Endothelial cell of umbilical vein (primary cell): ENCODE data around the gene TNFRSF4. TPM values are rescaled to one million over a fixed set of nuclear protein-coding genes. Genes with fewer than 3 reads are reported as not detected.

ENCODE experiments used
- BruUV-seq: library from RNA; stranded (reverse); fragments of 400-500 nt; replicated peaks from 2 replicates; lab custom pipeline; 2021; lab: Mats Ljungman, UMichigan
- CTCF ChIA-PET: fragments of 300-600, 350-600 bp; sonication (Branson Sonifier 250); formaldehyde crosslinking; loops from one replicate; lab custom pipeline; 2021; ENCODE audit warnings: antibody characterized with exemption, inconsistent platforms; lab: Charles Lee
- POLR2A ChIA-PET: fragments of 300-600, 350-600 bp; sonication (Branson Sonifier 250); formaldehyde crosslinking; loops from one replicate; lab custom pipeline; 2021; ENCODE audit warnings: antibody characterized with exemption, inconsistent platforms; lab: Charles Lee
- DNase-seq: peaks from one replicate; pipeline ENCODE4 v3.0.0-alpha.2; 2011; ENCODE audit warnings: low read depth, low spot score
- FAIRE-seq: peaks from 2 replicates; lab custom pipeline; 2011; peaks lifted over from hg19 to GRCh38; lab: Jason Lieb, UNC
- H2AFZ ChIP-seq: 2 replicates; pipeline ENCODE4 v1.6.0; 2012; ENCODE audit warnings: low read depth, low read length, control low read depth, inconsistent platforms
- H3K27ac ChIP-seq: 2 replicates; pipeline ENCODE4 v1.5.1; 2011; ENCODE audit warnings: low read depth, mild to moderate bottlenecking, control low read depth, low read length, moderate library complexity; ENCODE audit not compliant: insufficient read depth
- H3K27me3 ChIP-seq, 2 experiments: 2 replicates each; pipeline versions ENCODE4 v1.6.0 to v1.6.1; 2011; ENCODE audit warnings: low read length in 2 of 2, mixed read lengths in 1 of 2; ENCODE audit not compliant: control insufficient read depth in 2 of 2, insufficient read depth in 2 of 2
- H3K36me3 ChIP-seq, 2 experiments: 2 replicates in 1 of 2; 3 replicates in 1 of 2; pipeline ENCODE4 v1.5.1; 2011; ENCODE audit warnings: low read length in 2 of 2, mild to moderate bottlenecking in 1 of 2, moderate library complexity in 1 of 2; ENCODE audit not compliant: control insufficient read depth in 2 of 2, insufficient read depth in 2 of 2; ENCODE audit errors: extremely low read depth in 1 of 2
- H3K4me1 ChIP-seq: 3 replicates; pipeline ENCODE4 v1.5.1; 2011; ENCODE audit warnings: mild to moderate bottlenecking, low read length; ENCODE audit not compliant: control insufficient read depth, insufficient read depth; ENCODE audit errors: extremely low read depth
- H3K4me2 ChIP-seq: 2 replicates; pipeline ENCODE4 v1.6.1; 2011; ENCODE audit warnings: low read length, control low read depth, mixed read lengths; ENCODE audit not compliant: insufficient read depth
- H3K4me3 ChIP-seq, 3 experiments: fragments of 200-600 bp in 1 of 3; sonication (generic), shearing (Covaris generic) in 1 of 3; replicated peaks in 1 of 3; 2 replicates each; pipeline ENCODE4 v1.5.1; 2011 to 2016; ENCODE audit warnings: control low read depth in 3 of 3, low read length in 3 of 3, mild to moderate bottlenecking in 2 of 3, inconsistent platforms in 1 of 3, low read depth in 1 of 3, moderate library complexity in 1 of 3; ENCODE audit not compliant: insufficient read depth in 1 of 3
- H3K79me2 ChIP-seq: 2 replicates; pipeline ENCODE4 v1.6.0; 2012; ENCODE audit warnings: low read length, inconsistent platforms; ENCODE audit not compliant: control insufficient read depth, insufficient read depth
- H3K9ac ChIP-seq: replicated peaks from 2 replicates; pipeline ENCODE3; 2011; ENCODE audit warnings: low read length, control low read depth; ENCODE audit not compliant: insufficient read depth; ENCODE audit errors: extremely low read depth
- H3K9me1 ChIP-seq: replicated peaks from 3 replicates; pipeline ENCODE4 v1.6.0; 2011; ENCODE audit warnings: mild to moderate bottlenecking, low read length; ENCODE audit not compliant: control insufficient read depth, insufficient read depth; ENCODE audit errors: extremely low read depth
- H3K9me3 ChIP-seq: replicated peaks from 2 replicates; pipeline ENCODE4 v1.5.1; 2012; ENCODE audit warnings: low read length, inconsistent platforms; ENCODE audit not compliant: control insufficient read depth, insufficient read depth
- H4K20me1 ChIP-seq: replicated peaks from 2 replicates; pipeline ENCODE3; 2011; ENCODE audit warnings: mild to moderate bottlenecking, low read length; ENCODE audit not compliant: control insufficient read depth, insufficient read depth; ENCODE audit errors: extremely low read depth
- EZH2 ChIP-seq: IDR thresholded peaks from 2 replicates; pipeline ENCODE4 v1.6.1; 2012; ENCODE audit warnings: borderline replicate concordance, low read depth, mild to moderate bottlenecking, moderate library complexity, low read length, inconsistent platforms; ENCODE audit not compliant: severe bottlenecking
- JUN ChIP-seq: IDR thresholded peaks from 2 replicates; pipeline ENCODE4 v1.6.1; 2011; ENCODE audit warnings: borderline replicate concordance, low read depth; ENCODE audit not compliant: insufficient read length, insufficient read depth
- MYC ChIP-seq: IDR thresholded peaks from one replicate; pipeline ENCODE4 v1.6.1; 2011; ENCODE audit warnings: mild to moderate bottlenecking, low read depth, low read length
- dilution Hi-C: fragments of 300-500 bp; cut with MboI; formaldehyde crosslinking; loops from one replicate; pipeline ENCODE4 v1.15.0; 2019; ENCODE audit warnings: low sequenced_read_pairs; ENCODE audit not compliant: extremely low pct_ligation_motif_present
- intact Hi-C: fragments of 100-400 bp; cut with micrococcal nuclease; formaldehyde crosslinking; loops from one replicate; pipeline ENCODE4 v1.10.0; 2022
- polyA plus RNA-seq, 4 experiments: library from polyadenylated mRNA; depleted of rRNA in 3 of 4; stranded (reverse) in 3 of 4; unstranded in 1 of 4; fragments of >200 nt; gene quantifications; 2 replicates each; pipeline versions ENCODE4 v1.2.1 to v1.2.3, GENCODE V29; 2011 to 2012; ENCODE audit warnings: missing spikeins in 1 of 4
- total RNA-seq: library from RNA; stranded (reverse); gene quantifications from 2 replicates; pipeline ENCODE4 v1.2.3, GENCODE V29; 2021
- TF ChIP-seq, protein P1 (sequence below): IDR thresholded peaks from 2 replicates; pipeline ENCODE4 v1.6.1; 2011; ENCODE audit not compliant: insufficient read depth, insufficient read length
- TF ChIP-seq, protein P2 (sequence below), 2 donors: IDR thresholded peaks; 1 replicate in 1 of 2; 2 replicates in 1 of 2; pipeline ENCODE4 v1.5.1; 2011; ENCODE audit warnings: low read length in 2 of 2, mild to moderate bottlenecking in 2 of 2, moderate library complexity in 2 of 2, control low read depth in 1 of 2, inconsistent platforms in 1 of 2, low read depth in 1 of 2; ENCODE audit not compliant: insufficient read depth in 1 of 2; ENCODE audit errors: extremely low read depth in 1 of 2

The TNFRSF4 gene
- total and polyA plus RNA-seq, 2 donors (not counting 3 experiments of a cell fraction or from before 2014, with no cell fraction given) = 0.55 to 1.5 TPM

DNA sequence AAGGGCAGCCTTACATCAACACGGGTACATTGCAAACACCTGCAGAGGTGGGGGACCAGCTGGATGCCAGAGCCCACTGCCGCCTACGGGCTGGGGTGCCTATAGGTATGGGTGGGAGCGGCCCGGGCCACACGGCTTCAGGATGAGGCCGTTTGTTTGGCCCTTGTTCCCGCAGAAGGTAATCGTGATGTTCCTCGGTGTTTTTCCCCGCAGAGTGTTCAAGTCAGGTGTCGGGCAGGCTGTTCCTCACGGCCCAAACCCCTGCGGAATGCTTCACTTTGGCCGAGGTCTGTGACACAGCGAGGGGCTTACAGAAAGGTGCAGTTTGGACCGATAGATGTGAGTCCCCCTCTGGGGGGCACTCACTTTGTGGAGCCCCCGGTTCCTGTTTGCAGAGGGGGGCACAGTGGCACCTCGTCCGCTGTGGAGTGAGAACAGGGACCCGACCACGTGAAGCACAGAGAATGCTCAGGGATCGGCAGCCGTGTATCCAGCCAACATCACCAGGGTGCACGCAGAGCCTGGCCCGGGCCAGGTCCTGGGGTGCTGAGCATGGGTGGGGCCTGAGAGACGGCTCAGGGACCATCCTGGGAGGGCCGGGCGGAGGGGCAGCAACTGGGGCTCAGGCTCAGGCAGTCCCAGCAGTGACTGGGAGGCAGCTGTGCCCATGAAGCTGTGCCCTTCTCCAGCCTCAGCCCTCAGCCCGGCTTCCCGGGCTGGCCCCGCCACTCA is 40.7 kb downstream of the TNFRSF4 start:
- Histone ChIP-seq H3K9me1 (no peaks in the 10 kb centered on the region), H3K4me2 (no peak overlapping the region), H3K27me3 (peaks cover 16% of the 10 kb centered on the region in 2 experiments), H3K4me3 (no peak overlapping the region), H3K27ac (no peak overlapping the region), H3K9ac (no peak overlapping the region), H3K36me3 (no peaks in the 10 kb centered on the region), H3K9me3 (no peaks in the 10 kb centered on the region), H2AFZ (no peak overlapping the region), H3K79me2 (no peaks in the 10 kb centered on the region), H4K20me1 (no peaks in the 10 kb centered on the region), H3K4me1 (no peaks in the 10 kb centered on the region)
- TF ChIP-seq MYC (no peak), EZH2 (no peak), JUN (no peak)
- TF ChIP-seq, protein P1, sequence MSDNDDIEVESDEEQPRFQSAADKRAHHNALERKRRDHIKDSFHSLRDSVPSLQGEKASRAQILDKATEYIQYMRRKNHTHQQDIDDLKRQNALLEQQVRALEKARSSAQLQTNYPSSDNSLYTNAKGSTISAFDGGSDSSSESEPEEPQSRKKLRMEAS = no peak
- TF ChIP-seq, protein P2, sequence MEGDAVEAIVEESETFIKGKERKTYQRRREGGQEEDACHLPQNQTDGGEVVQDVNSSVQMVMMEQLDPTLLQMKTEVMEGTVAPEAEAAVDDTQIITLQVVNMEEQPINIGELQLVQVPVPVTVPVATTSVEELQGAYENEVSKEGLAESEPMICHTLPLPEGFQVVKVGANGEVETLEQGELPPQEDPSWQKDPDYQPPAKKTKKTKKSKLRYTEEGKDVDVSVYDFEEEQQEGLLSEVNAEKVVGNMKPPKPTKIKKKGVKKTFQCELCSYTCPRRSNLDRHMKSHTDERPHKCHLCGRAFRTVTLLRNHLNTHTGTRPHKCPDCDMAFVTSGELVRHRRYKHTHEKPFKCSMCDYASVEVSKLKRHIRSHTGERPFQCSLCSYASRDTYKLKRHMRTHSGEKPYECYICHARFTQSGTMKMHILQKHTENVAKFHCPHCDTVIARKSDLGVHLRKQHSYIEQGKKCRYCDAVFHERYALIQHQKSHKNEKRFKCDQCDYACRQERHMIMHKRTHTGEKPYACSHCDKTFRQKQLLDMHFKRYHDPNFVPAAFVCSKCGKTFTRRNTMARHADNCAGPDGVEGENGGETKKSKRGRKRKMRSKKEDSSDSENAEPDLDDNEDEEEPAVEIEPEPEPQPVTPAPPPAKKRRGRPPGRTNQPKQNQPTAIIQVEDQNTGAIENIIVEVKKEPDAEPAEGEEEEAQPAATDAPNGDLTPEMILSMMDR (IDR thresholded peaks at IDR 0.05; ENCODE audit: extremely low read depth in 1 of 2, insufficient read depth in 1 of 2, low read depth in 1 of 2, low read length in 2 of 2) = no peak
- DNase-seq (no peak), FAIRE-seq (no peak)
- intact Hi-C loops = no loop called here
- BruUV-seq = no TSS peak
- POLR2A ChIA-PET = no interaction called here
- CTCF ChIA-PET = interaction anchor here (1.0 to 1.6 kb wide), 2 partner anchors 14 to 51 kb away, joined by 3 to 5 read pairs; no protein-coding TSS in a partner anchor
- dilution Hi-C loops = no loop called here
